Uterus (tissue), 4 donors: ENCODE measurements around the gene ZNF462. TPM values are rescaled to one million over a fixed set of nuclear protein-coding genes. Genes with fewer than 3 reads are reported as not detected.

Source experiments
- DNase-seq, 2 donors: peaks; one replicate each; pipeline ENCODE4 v3.0.0-alpha.2; 2019 to 2020
- H3K27ac ChIP-seq, 2 donors: fragments of 200-600 bp; sonication (generic); 1 replicate in 1 of 2; 2 replicates in 1 of 2; pipeline ENCODE4 v1.5.1; 2016 to 2018
- H3K27me3 ChIP-seq, 2 donors: fragments of 200-600 bp; sonication (generic); one replicate each; pipeline ENCODE4 v1.5.1; 2018 to 2019; ENCODE audit warnings: control low read depth in 1 of 2
- H3K36me3 ChIP-seq, 2 donors: fragments of 200-600 bp; sonication (generic); one replicate each; pipeline ENCODE4 v1.5.1; 2019; ENCODE audit warnings: control low read depth in 1 of 2
- H3K4me1 ChIP-seq, 2 donors: fragments of 200-600 bp; sonication (generic); one replicate each; pipeline ENCODE4 v1.5.1; 2018 to 2019; ENCODE audit warnings: control low read depth in 1 of 2
- H3K4me3 ChIP-seq, 2 donors: fragments of 200-600 bp; sonication (generic); 1 replicate in 1 of 2; 2 replicates in 1 of 2; pipeline ENCODE4 v1.5.1; 2018 to 2019; ENCODE audit warnings: mild to moderate bottlenecking in 1 of 2
- H3K9me3 ChIP-seq, 2 donors: fragments of 200-600 bp; sonication (generic); one replicate each; pipeline ENCODE4 v1.5.1; 2019; ENCODE audit warnings: control low read depth in 1 of 2
- CTCF ChIP-seq, 4 experiments: fragments of 200-600 bp in 2 of 4; fragments of 450-650 bp in 2 of 4; sonication (generic) in 2 of 4; IDR thresholded peaks; one replicate each; pipeline ENCODE4 v1.5.1; 2016 to 2019; ENCODE audit warnings: antibody characterized with exemption in 4 of 4, mild to moderate bottlenecking in 2 of 4, moderate library complexity in 1 of 4
- POLR2A ChIP-seq, 2 donors: fragments of 450-650 bp; IDR thresholded peaks; one replicate each; pipeline ENCODE4 v1.6.1; 2016; ENCODE audit warnings: antibody characterized with exemption in 2 of 2, mild to moderate bottlenecking in 1 of 2, moderate library complexity in 1 of 2
- intact Hi-C: fragments of 100-400 bp; cut with DNase I; formaldehyde crosslinking; loops from one replicate; pipeline ENCODE4 v1.15.1; 2023; ENCODE audit warnings: low total_unique reads
- total RNA-seq, 4 donors: library from RNA; depleted of rRNA in 3 of 4; stranded (reverse); fragments of >200 nt in 3 of 4; gene quantifications; one replicate each; pipeline versions ENCODE4 v1.1.0 to v1.2.4, GENCODE V29; 2014 to 2023
- donor health status: DM: yes; HTN: yes; CAD: no.

Gene ZNF462
- total RNA-seq, 4 donors from 2014 or later = 18.2 to 136 (median 60.1) TPM

- Histone ChIP-seq H3K27ac (no peak overlapping the region), H3K4me3 (no peak overlapping the region), H3K36me3 (no peaks in the 10 kb centered on the region), H3K4me1 (no peaks in the 10 kb centered on the region), H3K27me3 (no peaks in the 10 kb centered on the region), H3K9me3 (no peaks in the 10 kb centered on the region)
- TF ChIP-seq POLR2A (IDR thresholded peaks at IDR 0.05) (no peak), CTCF (IDR thresholded peaks at IDR 0.05) (no peak)
- intact Hi-C loops = no loop called here
- no peak for DNase-seq
These were observed 66.7 kb downstream of the ZNF462 start for GRCh38 chr9:106929471-106930177.

GRCh38 chr9:106930477-106930876, 67.5 kb downstream of the ZNF462 start:
- Histone ChIP-seq H3K27me3 (no peaks in the 10 kb centered on the region), H3K27ac (no peak overlapping the region), H3K9me3 (no peaks in the 10 kb centered on the region), H3K4me1 (no peaks in the 10 kb centered on the region), H3K4me3 (no peak overlapping the region), H3K36me3 (no peaks in the 10 kb centered on the region)
- TF ChIP-seq POLR2A (IDR thresholded peaks at IDR 0.05) (no peak), CTCF (IDR thresholded peaks at IDR 0.05) (no peak)
- intact Hi-C loops = no loop called here
- no peak for DNase-seq

- no peaks in the 10 kb centered on the region for H3K4me1 ChIP-seq
- intact Hi-C loops = no loop called here
- H3K27me3 ChIP-seq = no peaks in the 10 kb centered on the region
- no peak overlapping the region for H3K4me3 ChIP-seq
- TF ChIP-seq CTCF (IDR thresholded peaks at IDR 0.05) (no peak), POLR2A (IDR thresholded peaks at IDR 0.05) (no peak)
- no peaks in the 10 kb centered on the region for H3K36me3 ChIP-seq
- H3K9me3 ChIP-seq = no peaks in the 10 kb centered on the region
- no peak overlapping the region for H3K27ac ChIP-seq
- DNase-seq = no peak
These were observed 68.5 kb downstream of the ZNF462 start for GRCh38 chr9:106931466-106931865.

- no peaks in the 10 kb centered on the region for H3K9me3 ChIP-seq
- no peak for DNase-seq
- H3K4me1 ChIP-seq = no peaks in the 10 kb centered on the region
- no peaks in the 10 kb centered on the region for H3K36me3 ChIP-seq
- intact Hi-C loops = no loop called here
- no peak overlapping the region for H3K4me3 ChIP-seq
- no peaks in the 10 kb centered on the region for H3K27me3 ChIP-seq
- H3K27ac ChIP-seq = no peak overlapping the region
- no peak for TF ChIP-seq POLR2A (IDR thresholded peaks at IDR 0.05)
- no peak for TF ChIP-seq CTCF (IDR thresholded peaks at IDR 0.05)
These were observed 69.2 kb downstream of the ZNF462 start for GRCh38 chr9:106932178-106932577.

- intact Hi-C loops = no loop called here
- H3K4me3 ChIP-seq = no peak overlapping the region
- H3K27ac ChIP-seq = no peak overlapping the region
- no peak for DNase-seq
- H3K4me1 ChIP-seq = no peaks in the 10 kb centered on the region
- H3K9me3 ChIP-seq = no peaks in the 10 kb centered on the region
- TF ChIP-seq CTCF (IDR thresholded peaks at IDR 0.05) = no peak
- no peak for TF ChIP-seq POLR2A (IDR thresholded peaks at IDR 0.05)
- H3K36me3 ChIP-seq = no peaks in the 10 kb centered on the region
- no peaks in the 10 kb centered on the region for H3K27me3 ChIP-seq
These were observed 69.7 kb downstream of the ZNF462 start for GRCh38 chr9:106932675-106933074.
